ENCODE results near the gene FCF1.

FCF1 gene

DNA sequence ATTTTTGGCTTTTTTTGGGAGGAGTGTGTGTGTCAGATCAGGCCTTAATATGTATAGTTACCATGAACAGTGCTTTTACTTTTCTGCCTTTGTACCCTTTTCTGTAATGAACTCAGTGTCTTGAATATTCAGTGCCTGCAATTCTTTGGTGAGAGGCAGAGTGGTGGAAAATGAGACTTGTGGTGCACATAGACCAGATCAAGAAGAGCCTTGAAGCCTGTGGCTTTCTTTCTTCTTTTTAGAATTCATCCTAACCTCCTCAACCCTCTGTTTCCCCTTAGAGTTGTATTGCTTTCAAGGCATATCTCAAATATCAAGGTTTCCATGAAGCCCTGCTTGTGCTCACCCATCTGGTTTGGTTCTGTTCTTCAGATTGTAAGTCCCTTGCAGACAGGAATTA is 52.8 kb downstream of the FCF1 start:
- DNase-seq (ENCODE audit: low read depth), result no peak

DNA sequence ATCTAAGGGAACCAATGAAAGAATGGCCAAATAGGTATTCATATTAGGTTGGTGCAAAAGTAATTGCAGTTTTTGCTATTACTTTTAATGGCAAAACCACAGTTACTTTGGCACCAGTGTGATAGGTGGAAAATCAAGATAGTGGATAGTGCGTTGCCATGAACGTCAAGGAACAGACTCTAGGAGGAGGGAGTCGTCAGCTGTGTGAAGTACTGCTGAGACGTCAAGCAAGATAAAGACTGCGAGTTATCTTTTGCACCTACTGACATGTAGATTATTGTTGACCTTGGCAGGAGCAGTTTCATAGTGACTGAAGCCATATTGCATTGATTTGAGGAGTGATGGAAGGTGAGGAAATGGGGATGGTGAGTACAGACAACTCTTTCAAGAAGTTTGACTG is 58.5 kb downstream of the FCF1 start:
- DNase-seq (ENCODE audit: low read depth), result no peak

DNA sequence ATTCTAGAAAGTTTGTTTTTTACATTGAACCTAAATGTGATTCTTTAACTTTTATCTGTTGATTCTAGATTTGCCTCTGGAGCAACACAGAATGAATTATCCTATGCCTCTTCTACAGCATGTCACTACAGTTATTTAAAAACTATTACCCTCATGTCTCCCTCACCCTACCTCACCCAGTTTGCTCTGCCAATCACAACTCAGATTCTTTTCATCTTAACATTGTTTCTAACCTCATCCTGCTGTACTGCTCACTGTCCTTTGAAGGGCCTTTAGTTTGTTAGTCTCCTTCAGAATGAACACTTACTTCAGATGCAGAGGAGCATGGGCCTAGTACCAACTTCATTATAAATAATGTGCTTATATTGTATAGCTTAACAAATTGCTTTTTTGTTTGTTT is 71.7 kb downstream of the FCF1 start:
- no peak for DNase-seq (ENCODE audit: low read depth)

DNA sequence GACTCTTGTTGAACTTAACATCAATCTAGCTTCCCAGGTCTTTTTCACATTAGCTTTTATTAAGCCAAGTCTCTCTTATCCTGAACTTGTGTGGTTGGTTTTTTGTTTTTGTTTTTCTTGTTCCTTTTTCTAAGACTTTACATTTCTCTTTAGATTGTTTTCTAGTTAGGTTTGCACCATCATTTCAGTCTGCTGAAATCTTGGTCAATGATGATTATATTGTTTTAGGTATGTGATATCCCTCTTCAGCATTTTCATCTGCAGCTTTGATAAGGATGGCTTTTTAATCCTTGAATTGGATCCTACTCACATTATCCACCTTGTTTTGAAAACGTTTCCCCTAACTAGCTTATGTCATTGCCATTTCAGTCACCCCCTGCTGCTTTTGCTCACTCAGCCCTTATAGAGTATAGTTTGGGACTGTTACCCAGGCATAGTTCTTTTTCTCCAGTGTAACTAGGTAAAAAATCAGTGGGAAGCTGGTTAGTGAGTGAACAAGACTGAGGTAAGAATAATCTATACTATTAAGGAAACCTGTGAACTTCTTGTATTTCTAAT is 72.2 kb downstream of the FCF1 start:
- DNase-seq (ENCODE audit: low read depth), result no peak

DNA sequence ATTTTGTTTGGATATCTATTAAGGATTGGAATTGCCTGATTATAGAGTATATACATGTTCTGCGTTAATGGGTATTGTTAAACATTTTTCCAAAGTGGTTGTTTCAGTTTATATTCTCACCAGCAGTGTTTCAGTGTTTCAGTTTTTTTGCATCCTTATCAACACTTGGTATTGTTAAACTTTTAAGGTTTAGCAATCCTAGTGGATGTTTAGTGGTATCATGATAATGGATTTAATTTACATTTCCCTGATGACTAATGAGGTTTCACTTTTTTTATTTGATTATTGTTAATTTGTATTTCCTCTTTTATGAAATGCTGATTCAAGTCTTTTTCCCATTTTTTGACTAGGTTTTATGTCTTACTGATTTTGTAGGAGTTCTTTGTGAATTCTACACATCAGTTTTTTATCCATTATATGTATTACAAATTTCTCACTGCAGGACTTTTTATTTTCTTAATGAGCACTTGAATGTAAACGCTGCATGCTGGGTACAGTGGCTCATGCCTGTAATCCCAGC is 73.9 kb downstream of the FCF1 start:
- no peak for DNase-seq (ENCODE audit: low read depth)

Data from fibroblast of the conjunctiva (primary cell).